SK-N-SH (cell line): Measurements from ENCODE around the gene XCR1. TPM values are rescaled to one million over a fixed set of nuclear protein-coding genes. Genes with fewer than 3 reads are reported as not detected.

Source experiments
- CTCF ChIA-PET: fragments of 300-600, 350-600 bp; formaldehyde crosslinking; extraction: SDS; loops from one replicate; lab custom pipeline; 2021; lab: Yijun Ruan, JAX
- POLR2A ChIA-PET: fragments of 350-600 bp; sonication (Branson Sonifier 250); formaldehyde crosslinking; extraction: SDS; loops from one replicate; lab custom pipeline; 2020; ENCODE audit warnings: antibody characterized with exemption, inconsistent platforms; lab: Yijun Ruan, JAX
- DNase-seq: peaks from one replicate; pipeline ENCODE4 v3.0.0; 2012
- H2AFZ ChIP-seq: fragments of 200-600 bp; sonication (generic); 2 replicates; pipeline ENCODE4 v1.8.1; 2016; ENCODE audit warnings: antibody characterized with exemption, mild to moderate bottlenecking, low read depth
- H3F3A ChIP-seq: fragments of 200-600 bp; sonication (generic); replicated peaks from 2 replicates; pipeline ENCODE3; 2016; ENCODE audit warnings: antibody characterized with exemption, mild to moderate bottlenecking; ENCODE audit not compliant: insufficient read depth
- H3K27ac ChIP-seq, 2 experiments: fragments of 200-500 bp in 1 of 2; fragments of 200-600 bp in 1 of 2; sonication (Bioruptor generic) in 1 of 2; sonication (generic), shearing (Covaris generic) in 1 of 2; 2 replicates each; pipeline versions ENCODE4 v1.5.1 to v1.6.1; 2014 to 2016; ENCODE audit warnings: low read depth in 2 of 2, inconsistent platforms in 1 of 2, low read length in 1 of 2, mild to moderate bottlenecking in 1 of 2, mixed read lengths in 1 of 2
- H3K27me3 ChIP-seq: fragments of 200-600 bp; sonication (generic), shearing (Covaris generic); 2 replicates; pipeline ENCODE4 v1.6.1; 2016; ENCODE audit warnings: mixed run types; ENCODE audit not compliant: insufficient read depth
- H3K36me3 ChIP-seq, 2 experiments: fragments of 200-500 bp in 1 of 2; fragments of 200-600 bp in 1 of 2; sonication (Bioruptor generic) in 1 of 2; sonication (generic) in 1 of 2; replicated peaks in 1 of 2; 2 replicates each; pipeline versions ENCODE3 to v1.5.1; 2014 to 2016; ENCODE audit warnings: low read length in 1 of 2, mild to moderate bottlenecking in 1 of 2; ENCODE audit not compliant: insufficient read depth in 2 of 2, control insufficient read depth in 1 of 2
- H3K4me1 ChIP-seq, 2 experiments: fragments of 200-500 bp in 1 of 2; fragments of 200-600 bp in 1 of 2; sonication (Bioruptor generic) in 1 of 2; sonication (generic), shearing (Covaris generic) in 1 of 2; 2 replicates each; pipeline versions ENCODE4 v1.5.1 to v1.6.1; 2014 to 2016; ENCODE audit warnings: low read depth in 1 of 2, low read length in 1 of 2, mixed run types in 1 of 2; ENCODE audit not compliant: insufficient read depth in 2 of 2, control insufficient read depth in 1 of 2
- H3K4me2 ChIP-seq: fragments of 200-600 bp; sonication (generic), shearing (Covaris generic); 2 replicates; pipeline ENCODE4 v1.6.1; 2017; ENCODE audit warnings: mixed run types
- H3K4me3 ChIP-seq, 2 experiments: fragments of 200-500 bp in 1 of 2; fragments of 200-600 bp in 1 of 2; sonication (Bioruptor generic) in 1 of 2; sonication (generic), shearing (Covaris generic) in 1 of 2; 2 replicates each; pipeline versions ENCODE4 v1.5.1 to v1.8.1; 2014 to 2016; ENCODE audit warnings: low read depth in 2 of 2, inconsistent platforms in 1 of 2, low read length in 1 of 2, mild to moderate bottlenecking in 1 of 2, mixed read lengths in 1 of 2, moderate library complexity in 1 of 2
- H3K79me2 ChIP-seq: fragments of 200-600 bp; sonication (generic); 2 replicates; pipeline ENCODE4 v1.8.1; 2017; ENCODE audit warnings: mild to moderate bottlenecking; ENCODE audit not compliant: insufficient read depth
- H3K9ac ChIP-seq: fragments of 200-600 bp; sonication (generic); 2 replicates; pipeline ENCODE4 v1.6.1; 2017; ENCODE audit warnings: mixed run types
- H3K9me2 ChIP-seq: fragments of 200-600 bp; sonication (generic); 2 replicates; pipeline ENCODE4 v1.6.1; 2017; ENCODE audit warnings: mixed run types
- H3K9me3 ChIP-seq: fragments of 200-600 bp; sonication (generic); 2 replicates; pipeline ENCODE4 v1.6.1; 2017; ENCODE audit warnings: mixed run types, mild to moderate bottlenecking, moderate library complexity
- H4K20me1 ChIP-seq: fragments of 200-600 bp; sonication (generic); 2 replicates; pipeline ENCODE4 v1.6.1; 2017; ENCODE audit warnings: mild to moderate bottlenecking, mixed run types; ENCODE audit not compliant: insufficient read depth
- CHD2 ChIP-seq: fragments of 150-350 bp; IDR thresholded peaks from 2 replicates; pipeline ENCODE4 v1.6.1; 2018; ENCODE audit warnings: low read length; ENCODE audit not compliant: partially characterized antibody
- EP300 ChIP-seq, 2 experiments: IDR thresholded peaks; 2 replicates each; pipeline versions ENCODE4 v1.4.0 to v1.6.1; 2012; ENCODE audit warnings: borderline replicate concordance in 1 of 2, low read depth in 1 of 2, low read length in 1 of 2
- EZH2phosphoT487 ChIP-seq: fragments of 200-600 bp; sonication (generic); IDR thresholded peaks from 2 replicates; pipeline ENCODE4 v1.6.1; 2017; ENCODE audit warnings: low read depth, mixed run types, mild to moderate bottlenecking, antibody characterized with exemption, moderate library complexity, borderline replicate concordance
- FOSL2 ChIP-seq: IDR thresholded peaks from 2 replicates; pipeline ENCODE4 v1.4.0; 2012; ENCODE audit warnings: low read depth, mild to moderate bottlenecking, moderate library complexity, borderline replicate concordance
- GABPA ChIP-seq: IDR thresholded peaks from 2 replicates; pipeline ENCODE4 v1.4.0; 2012; ENCODE audit warnings: low read depth, mild to moderate bottlenecking
- JUND ChIP-seq: IDR thresholded peaks from 2 replicates; pipeline ENCODE4 v1.4.0; 2012
- MEF2A ChIP-seq: IDR thresholded peaks from 2 replicates; pipeline ENCODE4 v1.4.0; 2012; ENCODE audit warnings: low read depth, borderline replicate concordance
- MXI1 ChIP-seq: IDR thresholded peaks from 2 replicates; pipeline ENCODE4 v1.6.1; 2012; ENCODE audit warnings: mild to moderate bottlenecking, low read depth, low read length, improper control_type of control experiment
- NRF1 ChIP-seq: IDR thresholded peaks from 2 replicates; pipeline ENCODE4 v1.6.1; 2012; ENCODE audit warnings: low read depth, mild to moderate bottlenecking, low read length
- POLR2AphosphoS5 ChIP-seq: IDR thresholded peaks from 2 replicates; pipeline ENCODE4 v1.6.1; 2012; ENCODE audit warnings: low read depth, low read length
- RAD21 ChIP-seq: IDR thresholded peaks from 2 replicates; pipeline ENCODE4 v1.6.1; 2012; ENCODE audit warnings: mild to moderate bottlenecking, low read length
- RFX5 ChIP-seq: IDR thresholded peaks from 2 replicates; pipeline ENCODE4 v1.6.1; 2012; ENCODE audit warnings: mild to moderate bottlenecking, improper control_type of control experiment, low read length
- RXRA ChIP-seq: IDR thresholded peaks from 2 replicates; pipeline ENCODE4 v1.4.0; 2012; ENCODE audit warnings: low read depth, mild to moderate bottlenecking, borderline replicate concordance
- WGBS: methylation state at CpG from one replicate; pipeline ENCODE4 v1.1.6; 2017; ENCODE audit warnings: low lambda C conversion rate; 5-methylcytosine and 5-hydroxymethylcytosine counted together
- polyA plus RNA-seq, 3 experiments: library from polyadenylated mRNA; depleted of rRNA; stranded (reverse); fragments of >200 nt; gene quantifications; 2 replicates each; pipeline ENCODE4 v1.2.3, GENCODE V29; 2012
- TF ChIP-seq, protein P1 (sequence below): IDR thresholded peaks from 2 replicates; pipeline ENCODE4; 2012
- TF ChIP-seq, protein P2 (sequence below): IDR thresholded peaks from 2 replicates; pipeline ENCODE4 v1.4.0; 2012; ENCODE audit warnings: low read depth, borderline replicate concordance
- TF ChIP-seq, protein P3 (sequence below): IDR thresholded peaks from 2 replicates; pipeline ENCODE4 v1.4.0; 2012; ENCODE audit warnings: low read depth, borderline replicate concordance

The XCR1 gene
- polyA plus RNA-seq, 1 of the 3 experiments (the other 2 are of a cell fraction), result not detected

DNA sequence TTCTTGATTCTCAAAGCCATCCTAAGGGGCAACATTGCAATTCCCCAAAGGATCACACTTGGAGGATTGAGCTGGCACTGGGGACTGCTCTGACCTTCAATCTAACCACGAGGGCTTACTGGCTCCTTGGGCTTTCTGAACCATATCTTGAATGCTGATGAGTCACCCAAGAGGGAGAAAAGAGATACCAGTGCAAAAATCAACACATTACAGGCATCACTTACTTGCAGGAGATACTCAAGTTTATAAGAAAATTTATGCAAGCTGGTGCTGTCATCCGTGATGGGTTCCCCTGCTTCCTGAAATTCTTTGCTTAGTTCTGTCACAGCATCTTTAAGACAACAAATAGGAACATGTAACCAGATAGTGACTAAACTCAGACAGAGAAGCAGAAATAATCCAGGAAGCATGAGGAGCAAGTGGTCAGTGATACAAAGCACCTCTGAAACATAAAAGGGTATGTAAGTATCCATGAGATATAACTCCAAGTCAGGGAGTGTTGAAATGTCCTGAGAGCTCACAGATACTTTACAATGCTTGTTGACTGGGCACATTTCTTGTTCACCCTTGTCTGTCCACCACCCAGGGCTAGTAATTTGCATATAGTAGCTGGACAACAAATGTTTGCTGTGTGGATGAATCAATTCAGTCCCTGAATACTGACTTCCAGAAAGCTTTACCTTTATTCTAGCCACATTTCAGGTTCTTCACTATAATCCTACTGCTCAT, 45.8 kb downstream of the XCR1 start:
- WGBS, result 62% methylated on average over 2 of the region's 2 CpGs
- CTCF ChIA-PET, result no interaction called here
- Histone ChIP-seq H4K20me1 (no peaks in the 10 kb centered on the region), H3K27me3 (no peaks in the 10 kb centered on the region), H3K79me2 (no peaks in the 10 kb centered on the region), H3K27ac (peak overlapping the region in 1 of 2 experiments; percentile 2; a peak in 1 of 4 replicates), H3K9me2 (no peaks in the 10 kb centered on the region), H3K4me1 (peaks cover 19 to 27% of the 10 kb centered on the region in 2 experiments; a peak in 3 of 4 replicates), H2AFZ (no peak overlapping the region), H3K4me2 (0 out of 2 replicates have a peak overlapping the region, but pooled peaks have one; percentile 31), H3K36me3 (peaks cover 36 to 62% of the 10 kb centered on the region in 2 experiments), H3F3A (peaks cover 4% of the 10 kb centered on the region), H3K4me3 (no peak overlapping the region), H3K9me3 (no peaks in the 10 kb centered on the region), H3K9ac (no peak overlapping the region)
- no peak for TF ChIP-seq POLR2AphosphoS5
- TF ChIP-seq GABPA, result no peak
- peak; percentile 59; the same call in 1 of the 2 replicates for TF ChIP-seq FOSL2
- no peak for TF ChIP-seq EZH2phosphoT487
- no peak for TF ChIP-seq MXI1
- TF ChIP-seq, protein P1, sequence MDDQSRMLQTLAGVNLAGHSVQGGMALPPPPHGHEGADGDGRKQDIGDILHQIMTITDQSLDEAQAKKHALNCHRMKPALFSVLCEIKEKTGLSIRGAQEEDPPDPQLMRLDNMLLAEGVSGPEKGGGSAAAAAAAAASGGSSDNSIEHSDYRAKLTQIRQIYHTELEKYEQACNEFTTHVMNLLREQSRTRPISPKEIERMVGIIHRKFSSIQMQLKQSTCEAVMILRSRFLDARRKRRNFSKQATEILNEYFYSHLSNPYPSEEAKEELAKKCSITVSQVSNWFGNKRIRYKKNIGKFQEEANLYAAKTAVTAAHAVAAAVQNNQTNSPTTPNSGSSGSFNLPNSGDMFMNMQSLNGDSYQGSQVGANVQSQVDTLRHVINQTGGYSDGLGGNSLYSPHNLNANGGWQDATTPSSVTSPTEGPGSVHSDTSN, result no peak
- peak; percentile 45; the same call in 1 of the 2 replicates for TF ChIP-seq JUND
- POLR2A ChIA-PET, result no interaction called here
- no peak for DNase-seq

DNA sequence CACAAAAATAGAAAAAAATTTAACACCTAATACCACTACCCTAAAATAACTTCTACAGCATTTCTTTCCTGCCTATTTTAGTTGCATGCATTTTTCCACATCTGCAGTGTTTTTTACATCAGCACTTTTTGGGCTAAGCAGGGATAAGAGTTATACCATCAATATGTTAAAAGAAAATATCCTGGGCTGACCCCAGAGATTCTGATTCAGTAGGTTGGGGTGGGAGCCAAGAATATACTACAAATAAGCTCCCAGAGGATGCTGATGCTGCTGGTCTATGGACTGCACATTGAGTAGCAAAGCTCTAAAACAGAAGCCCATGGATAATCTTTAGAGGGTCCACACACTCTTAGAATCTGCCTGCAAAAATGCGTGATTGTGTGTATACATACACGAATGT, 46.5 kb downstream of the XCR1 start:
- Histone ChIP-seq H4K20me1 (no peaks in the 10 kb centered on the region), H3K9me3 (no peaks in the 10 kb centered on the region), H3K4me1 (peaks cover 13 to 20% of the 10 kb centered on the region in 2 experiments; a peak in 3 of 4 replicates), H3K4me2 (0 out of 2 replicates have a peak overlapping the region, but pooled peaks have one; percentile 31), H2AFZ (no peak overlapping the region), H3K9me2 (no peaks in the 10 kb centered on the region), H3K27ac (peak overlapping the region in 1 of 2 experiments; percentile 2; a peak in 1 of 4 replicates), H3K4me3 (no peak overlapping the region), H3F3A (peaks cover 3% of the 10 kb centered on the region), H3K9ac (no peak overlapping the region), H3K79me2 (no peaks in the 10 kb centered on the region), H3K36me3 (peaks cover 36 to 69% of the 10 kb centered on the region in 2 experiments), H3K27me3 (no peaks in the 10 kb centered on the region)
- TF ChIP-seq RFX5, result no peak
- TF ChIP-seq, protein P1, result no peak
- TF ChIP-seq RAD21, result no peak
- no peak for TF ChIP-seq CHD2
- TF ChIP-seq, protein P2, sequence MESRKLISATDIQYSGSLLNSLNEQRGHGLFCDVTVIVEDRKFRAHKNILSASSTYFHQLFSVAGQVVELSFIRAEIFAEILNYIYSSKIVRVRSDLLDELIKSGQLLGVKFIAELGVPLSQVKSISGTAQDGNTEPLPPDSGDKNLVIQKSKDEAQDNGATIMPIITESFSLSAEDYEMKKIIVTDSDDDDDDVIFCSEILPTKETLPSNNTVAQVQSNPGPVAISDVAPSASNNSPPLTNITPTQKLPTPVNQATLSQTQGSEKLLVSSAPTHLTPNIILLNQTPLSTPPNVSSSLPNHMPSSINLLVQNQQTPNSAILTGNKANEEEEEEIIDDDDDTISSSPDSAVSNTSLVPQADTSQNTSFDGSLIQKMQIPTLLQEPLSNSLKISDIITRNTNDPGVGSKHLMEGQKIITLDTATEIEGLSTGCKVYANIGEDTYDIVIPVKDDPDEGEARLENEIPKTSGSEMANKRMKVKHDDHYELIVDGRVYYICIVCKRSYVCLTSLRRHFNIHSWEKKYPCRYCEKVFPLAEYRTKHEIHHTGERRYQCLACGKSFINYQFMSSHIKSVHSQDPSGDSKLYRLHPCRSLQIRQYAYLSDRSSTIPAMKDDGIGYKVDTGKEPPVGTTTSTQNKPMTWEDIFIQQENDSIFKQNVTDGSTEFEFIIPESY, result no peak
- TF ChIP-seq MEF2A, result no peak
- TF ChIP-seq, protein P3, sequence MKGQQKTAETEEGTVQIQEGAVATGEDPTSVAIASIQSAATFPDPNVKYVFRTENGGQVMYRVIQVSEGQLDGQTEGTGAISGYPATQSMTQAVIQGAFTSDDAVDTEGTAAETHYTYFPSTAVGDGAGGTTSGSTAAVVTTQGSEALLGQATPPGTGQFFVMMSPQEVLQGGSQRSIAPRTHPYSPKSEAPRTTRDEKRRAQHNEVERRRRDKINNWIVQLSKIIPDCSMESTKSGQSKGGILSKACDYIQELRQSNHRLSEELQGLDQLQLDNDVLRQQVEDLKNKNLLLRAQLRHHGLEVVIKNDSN, result no peak
- no peak for TF ChIP-seq FOSL2
- no peak for TF ChIP-seq RXRA
- TF ChIP-seq NRF1, result no peak
- TF ChIP-seq EP300 (IDR thresholded peaks at IDR 0.05; ENCODE audit: borderline replicate concordance in 1 of 2, low read depth in 1 of 2, low read length in 1 of 2), result no peak
- TF ChIP-seq EZH2phosphoT487, result no peak
- no peak for TF ChIP-seq MXI1
- WGBS, result 96% methylated on average over 2 of the region's 2 CpGs
- ChIA-PET POLR2A (no interaction called here), CTCF (interaction anchor here (1.4 kb wide), 1 partner anchor 98 kb away, joined by 7 read pairs; no protein-coding TSS in a partner anchor)
- DNase-seq, result no peak
